Left hindlimb (tissue), 1 donor: Measurements from ENCODE around the gene OTOGL.

Experiments
- DNase-seq: peaks from one replicate; pipeline ENCODE4 v3.0.0-alpha.2; 2018

Gene OTOGL

DNA sequence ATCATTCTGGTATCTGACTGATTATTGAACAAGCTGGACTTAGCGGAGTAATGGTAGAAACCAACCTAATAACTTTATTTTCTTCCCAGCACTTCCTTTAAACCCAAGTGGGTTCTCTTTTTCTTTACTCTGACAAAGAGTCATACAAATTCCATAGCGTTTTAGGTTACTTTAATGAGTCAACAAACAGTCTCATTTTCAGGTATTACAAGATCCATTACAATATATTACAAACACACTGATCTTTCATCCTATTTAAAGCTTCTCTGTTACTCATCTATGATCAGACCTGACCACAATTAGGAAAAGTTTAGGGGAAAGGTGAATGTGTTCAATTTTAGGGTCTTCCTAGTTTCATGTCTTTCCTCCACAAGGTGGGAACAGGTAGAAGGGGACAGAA lies 305.3 kb downstream of the OTOGL start:
- DNase-seq: no peak

DNA sequence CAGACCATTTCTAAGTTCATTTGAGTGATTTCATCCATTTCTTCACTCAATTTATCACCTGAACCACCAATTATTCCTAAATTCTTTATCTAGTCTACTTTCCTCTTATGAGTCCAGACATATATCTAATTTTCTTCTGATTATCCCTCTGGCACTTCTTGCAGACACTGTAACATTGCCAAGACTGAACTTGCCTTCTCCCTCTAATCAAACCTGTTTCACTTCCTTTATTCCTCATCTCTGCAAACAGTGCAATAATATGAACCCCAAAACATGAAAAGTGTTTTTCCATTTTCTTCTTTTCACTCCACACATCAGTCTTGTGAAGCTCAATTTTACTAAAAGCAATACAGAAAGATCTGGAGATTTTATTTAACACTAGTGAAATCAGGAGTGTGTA lies 306.9 kb downstream of the OTOGL start:
- DNase-seq: no peak

DNA sequence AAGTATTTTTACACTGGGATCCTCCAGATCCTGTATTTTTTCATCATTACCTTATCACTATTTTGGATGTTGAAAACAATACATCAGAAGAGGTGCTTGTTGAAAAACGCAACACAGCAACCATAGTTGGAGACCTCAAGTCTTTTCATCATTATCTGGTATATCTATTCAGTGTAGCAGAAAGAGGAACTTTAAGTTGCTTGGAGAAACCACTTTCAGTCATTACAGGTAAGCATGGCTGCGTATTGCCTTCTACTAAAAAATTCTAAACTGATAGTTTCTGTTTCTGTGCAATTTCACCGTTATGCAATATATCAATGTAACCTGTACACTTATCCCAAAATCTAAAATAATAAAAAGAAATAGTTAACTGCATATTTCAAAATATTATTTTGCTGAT lies 312.4 kb downstream of the OTOGL start:
- no peak for DNase-seq

DNA sequence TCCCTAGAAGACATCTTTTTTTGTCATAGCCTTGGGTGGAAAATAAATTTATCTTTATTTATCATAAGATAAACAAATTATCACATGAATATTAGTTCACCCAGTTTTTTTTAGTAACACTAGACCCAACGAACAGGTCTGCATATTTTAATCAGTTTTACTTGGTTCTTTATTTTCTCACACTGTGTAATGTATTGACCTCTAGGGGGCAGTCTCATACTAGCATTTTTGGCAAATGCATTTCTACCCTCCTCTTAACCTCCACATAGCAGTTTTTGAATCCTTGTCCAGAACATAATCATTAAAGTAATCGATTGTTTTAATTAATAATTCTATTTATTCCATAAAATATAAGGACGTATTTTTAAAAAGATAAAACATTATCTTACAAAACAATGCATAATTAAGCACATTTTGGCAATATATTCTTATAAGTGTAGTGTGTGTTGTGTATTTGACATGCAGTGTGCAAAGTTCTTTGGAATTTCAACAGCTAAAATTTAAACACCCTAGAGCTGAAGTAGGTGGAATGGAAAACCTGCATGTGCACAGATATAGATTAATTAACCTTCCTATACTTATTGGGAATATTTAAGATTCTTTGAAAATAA lies 313.1 kb downstream of the OTOGL start:
- no peak for DNase-seq

DNA sequence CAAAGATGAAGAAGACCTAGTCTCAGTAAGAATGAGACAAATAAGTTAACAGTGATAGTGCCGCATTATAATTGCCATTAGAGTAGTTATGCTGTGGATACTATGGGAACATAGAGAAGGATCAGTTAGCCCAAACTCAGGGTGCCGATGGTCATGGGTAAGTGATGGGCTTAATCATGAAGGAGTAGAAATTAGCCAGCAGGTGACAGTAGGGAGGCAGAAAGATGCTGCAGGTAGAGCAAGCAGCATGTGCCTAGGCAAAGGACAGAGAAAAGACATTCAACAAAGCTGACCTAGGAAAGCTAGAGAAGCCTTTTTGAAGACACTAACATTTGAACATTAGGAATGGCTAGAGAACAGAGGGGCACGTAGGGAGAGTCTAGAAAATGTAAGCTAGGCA lies 314.1 kb downstream of the OTOGL start:
- no peak for DNase-seq

DNA sequence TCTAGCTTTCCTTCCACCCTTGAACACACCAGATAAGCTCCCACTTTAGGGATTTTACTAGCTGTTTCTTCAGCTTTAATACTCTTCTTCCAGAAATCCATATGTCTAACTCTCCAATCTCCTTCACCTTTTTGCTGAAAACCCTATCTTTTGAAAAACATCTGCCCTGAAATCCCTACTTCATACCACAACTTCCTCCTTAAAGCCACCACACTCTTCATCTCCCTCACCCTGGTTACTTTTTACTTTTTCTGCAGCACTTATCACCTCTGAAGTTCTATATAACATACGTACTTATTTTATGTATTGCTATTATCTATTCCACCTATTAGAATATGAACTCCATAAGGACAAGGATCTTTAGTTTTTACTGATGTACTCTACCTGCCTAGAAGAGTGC lies 316.1 kb downstream of the OTOGL start:
- no peak for DNase-seq

DNA sequence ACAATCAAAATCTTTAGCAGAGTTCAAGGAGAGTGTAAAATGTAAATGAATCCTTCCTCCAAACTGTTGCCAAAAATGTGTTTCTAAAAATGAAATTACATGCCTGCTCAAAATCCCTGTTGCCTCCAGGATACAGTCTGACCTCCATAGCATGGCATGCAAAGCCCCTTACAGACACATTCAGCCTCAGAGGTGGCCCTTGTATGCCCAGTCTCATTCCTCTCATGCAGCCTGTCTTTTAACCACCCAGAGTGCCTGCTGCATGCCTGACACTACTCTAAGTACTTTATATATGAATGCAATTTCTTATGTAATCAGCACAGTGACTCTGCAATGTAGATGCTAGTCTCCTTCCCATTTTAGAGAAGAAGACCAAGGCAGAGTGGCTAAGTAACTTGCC lies 320.3 kb downstream of the OTOGL start:
- DNase-seq: no peak

DNA sequence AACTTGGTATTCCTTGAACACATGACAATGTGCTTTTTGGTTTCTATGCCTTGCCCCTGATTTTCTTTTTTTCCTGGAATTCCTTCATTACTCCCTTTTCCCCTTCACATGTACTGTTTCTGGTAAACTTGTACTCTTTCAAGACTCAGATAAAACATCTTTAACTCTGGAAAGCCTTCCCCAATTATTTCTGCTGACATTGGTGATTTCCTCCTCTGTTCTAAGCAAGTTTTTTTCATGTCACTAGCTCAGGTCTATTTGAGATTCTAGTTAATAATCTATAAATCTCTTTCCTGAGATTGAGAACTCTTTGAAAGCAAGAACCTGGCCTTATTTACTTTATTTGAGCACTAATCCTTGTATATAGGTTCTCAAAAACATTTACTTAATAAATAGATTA lies 320.7 kb downstream of the OTOGL start:
- no peak for DNase-seq

DNA sequence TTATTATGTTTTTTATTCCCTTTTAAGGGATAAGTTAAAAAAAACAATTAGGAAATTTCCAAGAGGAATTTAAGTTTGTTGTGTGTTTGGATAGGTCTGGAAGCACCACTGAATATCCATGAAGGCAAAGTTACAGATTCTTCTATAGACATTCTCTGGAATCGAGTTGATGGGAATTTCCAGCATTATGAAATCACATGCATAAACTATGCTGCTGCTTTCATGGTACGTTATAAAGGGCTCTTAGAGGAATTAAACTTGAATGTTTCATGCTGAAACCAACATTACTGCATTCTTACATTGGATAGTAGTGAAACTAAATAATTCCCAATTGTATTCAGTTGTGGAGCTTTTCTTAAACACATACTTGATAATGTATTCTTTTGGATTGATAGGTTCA lies 323.2 kb downstream of the OTOGL start:
- DNase-seq: no peak
